Measurements from ENCODE around the gene ACAT2.
A peak's percentile ranks its signal among the peaks of the same experiment; 100 is the strongest.
"Not testable (repeated sequence)": the region's sequence is repeated elsewhere in the genome, so short reads cannot be mapped to it uniquely, and the experiment has no call there.

The ACAT2 gene

GRCh38 chr6:159777240-159777904 is 15.5 kb downstream of the ACAT2 start:
- no peak for DNase-seq

GRCh38 chr6:159778131-159778530 is 16.3 kb downstream of the ACAT2 start:
- DNase-seq, result no peak

DNA sequence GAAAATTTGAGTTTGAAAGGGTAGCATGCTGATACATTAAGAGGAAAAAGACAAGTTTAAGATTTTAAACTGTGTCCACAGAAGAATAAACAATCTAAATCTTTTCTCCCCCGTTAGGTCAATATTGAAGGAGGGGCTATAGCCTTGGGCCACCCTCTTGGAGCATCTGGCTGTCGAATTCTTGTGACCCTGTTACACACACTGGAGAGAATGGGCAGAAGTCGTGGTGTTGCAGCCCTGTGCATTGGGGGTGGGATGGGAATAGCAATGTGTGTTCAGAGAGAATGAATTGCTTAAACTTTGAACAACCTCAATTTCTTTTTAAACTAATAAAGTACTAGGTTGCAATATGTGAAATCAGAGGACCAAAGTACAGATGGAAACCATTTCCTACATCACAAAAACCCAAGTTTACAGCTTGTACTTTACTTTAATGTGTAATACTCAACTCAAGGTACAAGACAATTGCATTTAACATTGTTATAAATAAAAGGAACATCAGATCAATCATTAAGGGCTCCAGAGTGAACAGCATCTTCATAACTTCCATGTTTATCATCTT is 16.8 kb downstream of the ACAT2 start:
- DNase-seq, result no peak

- no peak for DNase-seq
These were observed 26.4 kb downstream of the ACAT2 start for GRCh38 chr6:159788276-159788675.

DNA sequence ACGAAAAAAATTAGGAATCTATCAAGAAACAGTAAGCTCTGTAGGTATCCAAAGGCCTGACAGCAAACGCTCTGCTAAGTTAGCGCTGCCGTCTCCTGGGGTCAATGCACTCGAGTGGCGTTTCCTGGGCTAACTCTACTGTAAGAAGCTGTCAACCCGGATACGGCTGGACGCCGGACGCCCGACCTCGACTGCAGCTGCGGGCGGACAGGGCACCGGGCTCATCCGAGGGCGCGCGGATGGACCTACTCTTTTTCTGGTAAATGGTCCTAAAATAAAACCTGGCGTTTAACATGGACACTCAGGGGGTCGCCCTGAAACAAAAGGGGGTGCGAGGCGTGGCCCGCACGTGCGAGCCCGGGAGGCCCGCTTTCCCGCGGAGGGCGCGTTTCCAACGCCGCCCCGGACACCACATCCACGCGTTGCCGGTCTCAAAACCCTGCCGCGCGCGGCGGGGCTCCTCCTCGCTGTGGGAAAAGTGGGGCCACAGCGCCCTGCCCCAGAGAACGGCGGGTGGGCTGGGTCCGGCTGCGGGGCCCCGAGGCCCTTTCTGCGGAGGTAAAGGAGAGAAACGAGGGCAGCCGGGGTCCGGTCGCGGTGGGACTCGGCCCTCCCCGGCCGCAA is 27.0 kb downstream of the ACAT2 start:
- peak; percentile 66 for DNase-seq

GRCh38 chr6:159789377-159790148 is 27.7 kb downstream of the ACAT2 start, which contains the start of gene TCP1:
Gene TCP1, minus strand, starts transcription at chr6:159789602. Its CDS starts 134 bp downstream, at chr6:159789468.
- DNase-seq, result peak; percentile 100

GRCh38 chr6:159790149-159790955 is 28.5 kb downstream of the ACAT2 start, which contains the start of gene MRPL18:
Gene MRPL18, plus strand, starts transcription at chr6:159790467. Its CDS starts 121 bp downstream, at chr6:159790588.
- peak; percentile 98 for DNase-seq

GRCh38 chr6:159790956-159791598 is 29.2 kb downstream of the ACAT2 start:
- DNase-seq, result peak; percentile 37

DNA sequence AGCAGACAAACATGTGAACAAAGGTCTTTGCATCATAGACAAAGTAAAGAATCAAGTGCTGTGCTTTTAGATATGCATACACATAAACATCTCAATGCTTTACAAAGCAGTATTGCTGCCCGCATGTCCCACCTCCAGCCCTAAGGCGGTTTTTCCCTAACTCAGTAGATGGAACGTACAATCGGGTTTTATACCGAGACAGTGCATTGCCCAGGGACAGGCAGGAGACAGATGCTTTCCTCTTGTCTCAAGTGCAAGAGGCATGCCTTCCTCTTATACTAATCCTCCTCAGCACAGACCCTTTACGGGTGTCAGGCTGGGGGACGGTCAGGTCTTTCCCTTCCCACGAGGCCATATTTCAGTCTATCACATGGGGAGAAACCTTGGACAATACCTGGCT is 33.1 kb downstream of the ACAT2 start:
- DNase-seq, result not testable (repeated sequence)

GRCh38 chr6:159797554-159797953 is 35.7 kb downstream of the ACAT2 start:
- DNase-seq, result no peak

GRCh38 chr6:159800141-159800865 is 38.5 kb downstream of the ACAT2 start, which contains the start of gene PNLDC1:
Gene PNLDC1, plus strand, starts transcription at chr6:159800276. Its CDS starts 32 bp downstream, at chr6:159800308.
- DNase-seq, result no peak

- no peak for DNase-seq
These were observed 40.1 kb downstream of the ACAT2 start for GRCh38 chr6:159801935-159802334.

GRCh38 chr6:159804504-159804903 is 42.7 kb downstream of the ACAT2 start:
- DNase-seq, result no peak

DNA sequence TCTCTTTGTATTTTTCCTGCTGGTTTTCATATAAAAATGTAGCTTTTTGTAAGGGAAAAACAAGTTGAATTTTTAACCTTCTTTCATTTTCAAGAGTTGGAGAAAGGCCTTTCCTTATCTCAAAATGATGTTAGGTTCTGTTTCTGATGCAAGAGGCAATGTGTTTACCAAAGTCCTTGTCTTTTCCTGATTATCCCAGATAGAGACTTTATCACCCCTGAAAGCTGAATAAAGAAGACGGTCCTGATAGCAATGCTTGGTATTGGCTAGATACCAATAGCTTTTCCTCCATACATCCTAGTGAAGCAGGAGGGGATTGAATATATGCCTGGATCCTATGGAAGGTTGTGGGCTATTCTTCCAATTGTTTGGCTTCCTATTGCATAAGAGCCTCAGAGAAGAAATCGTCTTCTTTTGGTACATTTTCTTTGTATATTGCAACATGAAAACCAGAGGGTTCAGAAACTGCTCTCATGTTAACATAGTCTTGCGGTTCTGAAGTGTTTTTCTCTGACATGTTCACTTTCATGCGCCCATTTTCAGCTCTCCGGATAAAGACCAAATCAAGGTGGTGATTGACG is 43.7 kb downstream of the ACAT2 start:
- no peak for DNase-seq

- no peak for DNase-seq
These were observed 44.2 kb downstream of the ACAT2 start for GRCh38 chr6:159806021-159806458.

DNA sequence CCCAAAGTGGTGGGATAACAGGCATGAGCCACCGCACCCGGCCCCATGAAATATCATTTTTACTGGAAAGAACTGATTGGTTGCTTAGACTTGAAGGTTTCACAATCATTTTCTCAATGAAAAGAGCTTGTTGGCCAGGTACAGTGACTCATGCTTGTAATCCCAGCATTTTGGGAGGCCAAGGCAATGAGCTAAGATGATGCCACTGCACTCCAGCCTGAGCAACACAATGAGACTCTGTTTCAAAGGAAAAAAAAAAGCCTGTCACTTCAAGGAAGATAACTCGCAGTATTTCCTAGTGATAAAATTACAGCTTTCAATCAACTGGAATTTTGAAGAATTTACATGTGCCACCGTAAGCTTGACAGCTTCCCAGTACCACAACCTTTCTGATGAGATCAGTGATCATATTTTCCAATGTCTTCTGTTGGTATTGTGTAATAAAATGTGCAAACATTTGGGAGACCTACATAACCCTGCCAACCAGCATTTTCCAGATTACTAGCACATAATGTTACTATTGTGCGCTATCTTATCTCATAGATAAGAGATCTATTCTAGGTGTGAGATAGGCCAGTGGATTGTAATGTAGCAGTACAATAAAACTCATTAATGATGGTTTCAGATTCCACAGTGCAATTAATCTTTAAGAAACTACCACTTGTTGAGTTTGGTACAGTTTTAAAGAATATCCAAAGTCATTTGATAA is 45.5 kb downstream of the ACAT2 start:
- DNase-seq, result no peak

- no peak for DNase-seq
These were observed 46.8 kb downstream of the ACAT2 start for GRCh38 chr6:159808647-159809046.

GRCh38 chr6:159809149-159809548 is 47.3 kb downstream of the ACAT2 start:
- no peak for DNase-seq

- DNase-seq, result no peak
These were observed 51.9 kb downstream of the ACAT2 start for GRCh38 chr6:159813781-159814180.

GRCh38 chr6:159815410-159815809 is 53.6 kb downstream of the ACAT2 start:
- no peak for DNase-seq
